ENCODE results near the gene SLC24A3.

DNA sequence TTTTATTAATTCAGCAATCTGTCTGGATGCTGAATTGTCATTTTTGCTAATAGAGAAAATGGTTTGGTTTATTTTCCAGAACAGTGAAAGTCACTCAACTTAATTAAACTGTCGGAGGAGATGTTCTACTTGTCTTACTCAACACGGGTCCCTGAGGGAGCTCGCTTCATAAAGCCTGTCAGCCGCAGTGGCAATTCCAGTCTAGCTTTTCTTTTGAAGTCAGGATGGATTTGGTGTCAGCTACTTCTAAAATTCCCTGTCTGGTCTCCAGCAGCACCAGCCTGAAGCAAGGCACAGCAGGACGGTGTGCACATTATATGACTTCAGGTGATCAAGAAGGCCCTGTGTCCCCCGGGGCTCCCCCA is 261.5 kb downstream of the SLC24A3 start:
- TF ChIP-seq, protein P1, sequence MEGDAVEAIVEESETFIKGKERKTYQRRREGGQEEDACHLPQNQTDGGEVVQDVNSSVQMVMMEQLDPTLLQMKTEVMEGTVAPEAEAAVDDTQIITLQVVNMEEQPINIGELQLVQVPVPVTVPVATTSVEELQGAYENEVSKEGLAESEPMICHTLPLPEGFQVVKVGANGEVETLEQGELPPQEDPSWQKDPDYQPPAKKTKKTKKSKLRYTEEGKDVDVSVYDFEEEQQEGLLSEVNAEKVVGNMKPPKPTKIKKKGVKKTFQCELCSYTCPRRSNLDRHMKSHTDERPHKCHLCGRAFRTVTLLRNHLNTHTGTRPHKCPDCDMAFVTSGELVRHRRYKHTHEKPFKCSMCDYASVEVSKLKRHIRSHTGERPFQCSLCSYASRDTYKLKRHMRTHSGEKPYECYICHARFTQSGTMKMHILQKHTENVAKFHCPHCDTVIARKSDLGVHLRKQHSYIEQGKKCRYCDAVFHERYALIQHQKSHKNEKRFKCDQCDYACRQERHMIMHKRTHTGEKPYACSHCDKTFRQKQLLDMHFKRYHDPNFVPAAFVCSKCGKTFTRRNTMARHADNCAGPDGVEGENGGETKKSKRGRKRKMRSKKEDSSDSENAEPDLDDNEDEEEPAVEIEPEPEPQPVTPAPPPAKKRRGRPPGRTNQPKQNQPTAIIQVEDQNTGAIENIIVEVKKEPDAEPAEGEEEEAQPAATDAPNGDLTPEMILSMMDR (IDR thresholded peaks at IDR 0.05) = no peak
- TF ChIP-seq EP300 (IDR thresholded peaks at IDR 0.05) (no peak), POLR2A (IDR thresholded peaks at IDR 0.05) (no peak)
